Inflammatory macrophage treated with lipopolysaccharide for 4 hours (primary cell): ENCODE results near the gene PRKAG2.

ENCODE experiments used
- DNase-seq: peaks from one replicate; pipeline ENCODE4 v3.0.0-alpha.2; 2020

The PRKAG2 gene

DNA sequence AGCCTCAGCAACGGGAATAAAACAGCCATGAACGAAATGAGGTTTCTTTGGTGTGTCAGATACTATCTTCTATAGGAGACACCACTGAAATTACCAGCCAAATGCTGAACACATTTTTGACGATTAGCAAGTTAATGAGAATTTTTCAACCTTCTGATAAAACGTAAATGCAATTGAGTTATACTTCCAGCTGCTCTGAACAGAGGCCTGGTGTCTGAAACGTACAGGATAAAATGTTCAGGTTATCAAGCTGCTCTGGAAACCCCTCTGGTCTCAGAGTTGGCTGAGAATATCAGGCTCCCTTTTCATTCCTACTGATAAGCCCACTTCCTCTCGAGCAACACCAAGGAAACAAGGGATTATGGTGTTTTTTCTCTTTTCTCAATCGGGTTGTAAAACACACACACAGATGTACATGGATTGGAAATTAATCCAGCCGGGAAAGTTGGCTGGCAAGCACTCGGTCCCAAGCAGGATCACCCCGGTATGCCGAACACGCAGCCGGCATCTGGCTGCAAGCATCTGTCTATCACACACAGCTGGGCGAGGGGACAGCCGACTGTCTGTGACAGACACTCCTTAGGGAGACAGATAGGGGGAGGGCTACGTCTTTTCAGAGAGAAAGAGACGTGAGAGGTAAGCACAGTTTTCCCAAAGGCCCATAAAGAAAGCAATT is 171.8 kb downstream of the PRKAG2 start:
- DNase-seq: no peak

- peak; percentile 14 for DNase-seq
Observed at GRCh38 chr7:151704299-151704959, 172.5 kb downstream of the PRKAG2 start.

- no peak for DNase-seq
Observed at GRCh38 chr7:151702961-151703360, 174.0 kb downstream of the PRKAG2 start.

DNA sequence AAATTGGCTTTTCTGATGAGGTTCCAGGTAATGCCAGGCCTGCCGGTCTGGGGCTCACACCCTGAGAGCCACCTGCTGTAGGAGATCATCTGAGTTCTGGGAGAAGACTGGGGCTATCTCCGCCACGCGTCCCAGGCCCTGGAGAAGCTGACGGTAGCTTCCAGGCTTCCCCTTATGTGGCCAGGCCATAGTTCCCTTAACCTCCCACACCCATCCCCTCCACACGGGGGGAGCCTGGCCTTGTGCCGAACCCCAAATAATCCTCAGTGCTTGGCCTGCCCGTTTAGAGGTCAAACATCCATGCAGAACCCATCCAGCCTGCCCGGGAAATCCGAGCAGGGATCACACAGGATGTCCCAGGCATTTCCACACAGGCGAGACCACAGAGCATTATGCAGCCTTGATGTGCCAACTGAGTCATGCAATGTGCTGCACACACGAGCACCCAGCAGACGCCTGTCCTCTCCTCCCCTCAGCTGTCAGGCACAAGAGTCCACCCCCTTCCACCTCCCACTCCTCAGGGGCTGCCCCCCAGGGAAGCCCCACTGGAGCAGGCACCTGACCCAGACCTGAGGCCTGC is 176.2 kb downstream of the PRKAG2 start:
- DNase-seq: peak; percentile 54

DNA sequence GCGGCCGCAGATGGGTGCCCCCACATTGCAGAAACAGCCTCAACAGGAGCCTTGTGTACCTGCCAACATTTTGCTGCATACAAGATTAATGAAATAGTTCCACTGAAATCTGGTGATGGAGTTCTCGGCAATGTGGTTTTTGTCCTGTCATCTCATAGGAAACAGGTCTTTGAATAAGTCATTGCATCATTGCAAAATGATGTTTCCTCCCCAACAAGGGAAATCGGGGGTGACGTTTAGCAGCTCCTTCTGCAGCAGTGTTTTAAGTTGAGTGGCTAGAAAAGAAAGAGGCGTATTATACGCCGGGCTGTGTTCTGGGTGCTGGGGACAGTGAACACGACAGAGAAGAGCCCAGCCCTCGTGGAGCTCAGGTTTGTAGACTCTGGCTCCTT is 177.0 kb downstream of the PRKAG2 start:
- peak; percentile 73 for DNase-seq

GRCh38 chr7:151699147-151699927 is 177.6 kb downstream of the PRKAG2 start:
- no peak for DNase-seq

DNA sequence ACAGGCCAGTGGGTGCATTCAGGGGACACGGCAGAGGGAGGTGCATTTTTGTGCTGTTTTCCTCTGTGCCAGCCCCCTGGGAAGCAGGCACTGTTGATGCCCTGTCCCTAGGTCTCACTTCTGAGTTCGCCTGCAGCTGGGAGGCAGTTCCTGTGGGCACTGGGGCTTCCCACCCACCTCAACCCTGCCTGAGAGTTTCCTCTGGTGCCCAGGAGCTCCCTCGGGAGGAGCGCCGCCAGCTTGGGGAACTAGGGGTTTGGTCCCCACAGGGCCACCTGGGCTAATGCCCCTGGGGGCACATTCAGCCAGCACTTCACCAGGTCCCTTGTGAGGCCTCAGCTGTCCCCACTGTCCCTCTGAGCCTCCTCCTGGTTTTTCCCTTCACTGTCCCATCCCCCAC is 179.0 kb downstream of the PRKAG2 start:
- DNase-seq: no peak

DNA sequence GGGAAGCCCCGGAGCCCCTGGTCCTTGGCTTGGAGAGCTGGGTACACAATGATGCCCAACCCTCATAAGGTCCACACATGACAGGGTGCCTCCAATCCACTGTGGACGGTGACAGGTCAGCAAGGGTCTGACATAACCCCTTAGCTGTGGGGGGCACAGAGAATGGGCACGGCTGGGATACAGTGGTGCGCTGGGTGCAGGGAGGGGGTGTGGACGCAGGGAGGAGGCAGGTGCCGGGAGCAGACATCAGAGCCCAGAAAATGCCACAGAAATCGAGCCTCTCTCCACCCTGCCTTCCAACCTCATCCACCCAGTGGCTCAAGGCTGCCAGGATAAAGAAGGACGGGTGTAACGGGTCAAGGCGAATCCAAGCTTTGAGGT is 179.4 kb downstream of the PRKAG2 start:
- no peak for DNase-seq

- DNase-seq: no peak
Observed at GRCh38 chr7:151696721-151697514, 180.0 kb downstream of the PRKAG2 start.

GRCh38 chr7:151695951-151696541 is 180.9 kb downstream of the PRKAG2 start:
- DNase-seq: no peak

DNA sequence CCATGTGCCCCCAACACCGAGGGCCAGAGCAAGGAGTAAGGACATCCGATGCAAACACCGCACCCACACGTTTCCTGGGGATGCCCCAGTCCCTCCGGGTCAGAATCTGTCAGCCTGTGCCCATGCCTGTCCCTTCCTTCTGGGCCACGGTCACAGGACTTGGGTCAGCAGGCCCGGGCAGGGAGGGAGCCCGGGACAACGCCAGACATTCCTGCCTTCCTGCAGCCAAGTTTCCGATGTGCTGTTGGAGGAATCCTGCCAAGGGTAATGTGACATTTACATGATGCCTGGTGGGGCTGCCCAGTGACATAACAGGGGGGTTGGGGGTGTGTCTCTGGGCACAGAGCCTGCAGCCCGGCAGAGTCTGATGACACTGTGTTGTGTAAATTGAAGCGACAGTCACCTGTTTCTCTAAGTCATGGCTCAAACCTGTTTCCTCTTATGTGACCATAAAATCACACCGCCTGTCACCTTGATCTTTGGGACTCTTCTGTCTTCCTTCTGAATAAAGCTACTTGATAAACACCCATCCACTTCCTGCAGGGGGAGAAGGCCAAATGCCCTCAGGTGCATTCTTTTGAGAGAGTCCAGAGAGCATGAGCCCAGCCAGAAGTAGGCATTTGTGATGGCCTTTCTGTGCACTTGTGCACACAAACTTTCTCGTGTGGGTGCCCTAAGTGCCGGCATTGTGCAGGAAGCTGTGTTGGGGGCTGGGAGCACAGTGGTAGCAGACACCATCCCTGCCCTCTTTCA is 181.9 kb downstream of the PRKAG2 start:
- peak; percentile 77 for DNase-seq

DNA sequence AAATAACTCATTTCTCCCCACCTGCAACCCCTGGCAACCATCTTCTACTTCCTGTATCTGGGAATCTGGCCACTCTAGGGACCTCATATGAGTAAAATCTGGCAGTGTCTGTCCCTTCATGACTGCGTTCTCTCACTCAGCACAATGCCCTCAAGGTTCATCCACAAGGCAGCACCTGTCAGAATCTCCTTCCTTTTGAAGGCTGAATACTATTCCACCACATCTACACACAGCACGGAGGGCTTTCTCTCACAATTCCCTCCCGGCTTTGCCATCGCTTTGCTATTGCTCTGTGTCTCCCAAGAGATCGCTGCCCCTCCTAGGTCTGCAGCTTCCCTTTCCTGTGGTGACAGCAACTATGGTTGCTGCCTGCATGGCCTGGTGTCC is 182.5 kb downstream of the PRKAG2 start:
- DNase-seq: no peak

DNA sequence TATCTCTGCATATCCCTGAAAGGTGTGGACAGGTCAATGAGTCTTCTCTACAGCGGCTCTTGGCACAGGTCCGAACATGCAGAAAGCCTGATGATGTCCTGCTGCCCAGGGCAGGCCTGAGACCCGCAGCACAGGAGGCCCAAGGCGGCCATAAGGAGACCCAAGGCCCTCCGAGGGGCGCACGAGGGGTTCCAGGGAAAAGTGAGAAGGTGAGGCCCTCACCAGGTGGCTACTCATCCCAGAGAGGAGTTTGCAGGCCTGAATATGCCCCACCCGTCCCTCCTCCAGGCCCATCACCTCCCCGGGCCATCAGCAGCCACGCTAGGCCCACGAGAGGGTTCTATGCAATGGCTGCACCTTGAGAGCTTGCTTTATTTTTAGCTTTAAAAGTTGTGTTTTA is 183.8 kb downstream of the PRKAG2 start:
- DNase-seq: no peak

- no peak for DNase-seq
Observed at GRCh38 chr7:151692721-151693120, 184.2 kb downstream of the PRKAG2 start.

- DNase-seq: no peak
Observed at GRCh38 chr7:151691449-151691848, 185.5 kb downstream of the PRKAG2 start.

DNA sequence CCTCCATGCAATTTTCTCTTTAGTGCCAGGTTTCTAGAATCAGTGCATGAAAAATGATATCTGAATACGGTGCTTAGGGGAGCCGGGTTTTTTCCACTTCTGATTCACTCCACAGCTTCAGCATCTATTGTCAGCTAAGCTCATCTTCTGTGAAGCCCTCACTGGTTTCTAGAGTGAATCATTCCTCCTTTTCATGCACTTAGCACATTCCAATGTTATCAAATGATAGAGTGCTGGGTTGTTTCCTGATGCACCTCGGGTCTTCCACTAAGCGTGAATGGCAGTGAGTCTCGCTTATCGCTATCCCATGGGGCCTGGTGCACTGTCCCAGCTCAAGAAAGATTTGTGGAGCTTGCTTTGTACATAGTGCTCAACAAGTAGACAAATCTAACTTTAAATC is 186.3 kb downstream of the PRKAG2 start:
- DNase-seq: no peak

GRCh38 chr7:151689196-151689971 is 187.5 kb downstream of the PRKAG2 start:
- DNase-seq: no peak

- DNase-seq: no peak
Observed at GRCh38 chr7:151688236-151688780, 188.6 kb downstream of the PRKAG2 start.

- no peak for DNase-seq
Observed at GRCh38 chr7:151687523-151688235, 189.2 kb downstream of the PRKAG2 start.

DNA sequence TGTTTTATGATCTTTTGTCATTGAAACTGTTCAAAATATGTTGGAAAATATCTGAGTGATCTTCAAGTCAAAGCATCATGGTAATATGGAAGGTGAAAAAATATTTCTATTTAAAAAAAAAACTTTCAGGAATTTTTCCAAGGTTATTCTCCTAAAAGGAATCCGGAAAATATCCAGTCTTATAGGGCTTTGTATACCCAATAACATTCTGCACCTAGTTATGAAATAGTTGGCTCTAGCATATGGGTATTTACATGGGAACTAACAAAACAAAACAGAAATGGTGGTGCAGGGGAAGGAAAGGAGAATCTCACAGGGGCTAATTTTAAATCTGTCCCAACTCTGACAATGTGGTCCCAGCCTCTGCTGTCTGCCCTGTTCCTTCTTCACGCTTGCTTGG is 190.1 kb downstream of the PRKAG2 start:
- no peak for DNase-seq
